Stimulated activated CD8-positive, alpha-beta memory T cell treated with anti-CD3 and anti-CD28 coated beads, Interleukin-7, amount 100 ng/mL, for 48 hours (primary cell): ENCODE measurements around the gene SOST.

Experiments used
- DNase-seq, 2 donors: peaks; one replicate each; pipeline ENCODE4 v3.0.0-alpha.2; 2020; ENCODE audit warnings: low read depth in 1 of 2; ENCODE audit errors: extremely low read depth in 1 of 2

The SOST gene

GRCh38 chr17:43745541-43745940, 13.1 kb downstream of the SOST start:
- no peak for DNase-seq

GRCh38 chr17:43741636-43742035, 17.0 kb downstream of the SOST start:
- DNase-seq = no peak

- DNase-seq = no peak
Measured at GRCh38 chr17:43740541-43740940, 18.1 kb downstream of the SOST start.

GRCh38 chr17:43737722-43738121, 20.9 kb downstream of the SOST start:
- DNase-seq = no peak

GRCh38 chr17:43736389-43736788, 22.2 kb downstream of the SOST start:
- no peak for DNase-seq

GRCh38 chr17:43734376-43734775, 24.2 kb downstream of the SOST start:
- DNase-seq = no peak

- no peak for DNase-seq
Measured at GRCh38 chr17:43733956-43734355, 24.6 kb downstream of the SOST start.

GRCh38 chr17:43732958-43733357, 25.6 kb downstream of the SOST start:
- DNase-seq = no peak

GRCh38 chr17:43728081-43728480, 30.5 kb downstream of the SOST start:
- no peak for DNase-seq

- DNase-seq = no peak
Measured at GRCh38 chr17:43723697-43724359, 34.8 kb downstream of the SOST start.

- DNase-seq = no peak
Measured at GRCh38 chr17:43722870-43723665, 35.5 kb downstream of the SOST start.

- no peak for DNase-seq
Measured at GRCh38 chr17:43722269-43722619, 36.3 kb downstream of the SOST start.

- no peak for DNase-seq
Measured at GRCh38 chr17:43721537-43722268, 36.9 kb downstream of the SOST start.

- peak; percentile 45 to 52 for DNase-seq
Measured at GRCh38 chr17:43720311-43721060, 38.1 kb downstream of the SOST start.

GRCh38 chr17:43719578-43719977, 39.0 kb downstream of the SOST start:
- no peak for DNase-seq

GRCh38 chr17:43718544-43718943, 40.0 kb downstream of the SOST start:
- no peak for DNase-seq

GRCh38 chr17:43717913-43718312, 40.7 kb downstream of the SOST start:
- no peak for DNase-seq

- DNase-seq = no peak
Measured at GRCh38 chr17:43714465-43715149, 44.0 kb downstream of the SOST start.

- DNase-seq = no peak
Measured at GRCh38 chr17:43713494-43714162, 45.0 kb downstream of the SOST start.

- no peak for DNase-seq
Measured at GRCh38 chr17:43712397-43712796, 46.2 kb downstream of the SOST start.
